ENCODE measurements around the gene F7.

DNA sequence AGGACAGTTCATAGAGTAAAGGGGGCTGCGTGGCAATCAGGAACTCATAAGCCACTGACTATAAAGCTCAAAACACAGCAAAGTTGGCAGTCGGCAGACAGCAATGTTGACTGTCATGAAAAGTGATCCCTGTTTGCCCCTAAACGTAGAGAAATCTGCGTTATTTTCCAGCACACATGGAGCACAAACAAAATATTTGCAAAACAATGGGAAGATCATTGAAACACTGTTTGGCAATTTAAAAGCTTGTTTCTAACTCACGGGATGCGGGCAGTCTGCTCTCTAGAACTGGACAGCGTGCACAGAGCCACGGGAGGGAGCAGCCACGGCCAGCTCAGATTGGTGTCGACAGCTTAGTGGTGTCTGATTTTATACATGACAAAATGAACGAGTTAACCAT lies 6.4 kb upstream of the F7 start:
- no peak for TF ChIP-seq EP300 (IDR thresholded peaks at IDR 0.05; ENCODE audit: borderline replicate concordance)
- no peak for TF ChIP-seq TAF1 (IDR thresholded peaks at IDR 0.05; ENCODE audit: low read depth)
- no peak for TF ChIP-seq YY1 (IDR thresholded peaks at IDR 0.05; ENCODE audit: low read depth)
- no peak for TF ChIP-seq TEAD4 (IDR thresholded peaks at IDR 0.05)
- TF ChIP-seq, protein P1, sequence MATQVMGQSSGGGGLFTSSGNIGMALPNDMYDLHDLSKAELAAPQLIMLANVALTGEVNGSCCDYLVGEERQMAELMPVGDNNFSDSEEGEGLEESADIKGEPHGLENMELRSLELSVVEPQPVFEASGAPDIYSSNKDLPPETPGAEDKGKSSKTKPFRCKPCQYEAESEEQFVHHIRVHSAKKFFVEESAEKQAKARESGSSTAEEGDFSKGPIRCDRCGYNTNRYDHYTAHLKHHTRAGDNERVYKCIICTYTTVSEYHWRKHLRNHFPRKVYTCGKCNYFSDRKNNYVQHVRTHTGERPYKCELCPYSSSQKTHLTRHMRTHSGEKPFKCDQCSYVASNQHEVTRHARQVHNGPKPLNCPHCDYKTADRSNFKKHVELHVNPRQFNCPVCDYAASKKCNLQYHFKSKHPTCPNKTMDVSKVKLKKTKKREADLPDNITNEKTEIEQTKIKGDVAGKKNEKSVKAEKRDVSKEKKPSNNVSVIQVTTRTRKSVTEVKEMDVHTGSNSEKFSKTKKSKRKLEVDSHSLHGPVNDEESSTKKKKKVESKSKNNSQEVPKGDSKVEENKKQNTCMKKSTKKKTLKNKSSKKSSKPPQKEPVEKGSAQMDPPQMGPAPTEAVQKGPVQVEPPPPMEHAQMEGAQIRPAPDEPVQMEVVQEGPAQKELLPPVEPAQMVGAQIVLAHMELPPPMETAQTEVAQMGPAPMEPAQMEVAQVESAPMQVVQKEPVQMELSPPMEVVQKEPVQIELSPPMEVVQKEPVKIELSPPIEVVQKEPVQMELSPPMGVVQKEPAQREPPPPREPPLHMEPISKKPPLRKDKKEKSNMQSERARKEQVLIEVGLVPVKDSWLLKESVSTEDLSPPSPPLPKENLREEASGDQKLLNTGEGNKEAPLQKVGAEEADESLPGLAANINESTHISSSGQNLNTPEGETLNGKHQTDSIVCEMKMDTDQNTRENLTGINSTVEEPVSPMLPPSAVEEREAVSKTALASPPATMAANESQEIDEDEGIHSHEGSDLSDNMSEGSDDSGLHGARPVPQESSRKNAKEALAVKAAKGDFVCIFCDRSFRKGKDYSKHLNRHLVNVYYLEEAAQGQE (IDR thresholded peaks at IDR 0.05; ENCODE audit: low read depth), result no peak
- TF ChIP-seq, protein P2, sequence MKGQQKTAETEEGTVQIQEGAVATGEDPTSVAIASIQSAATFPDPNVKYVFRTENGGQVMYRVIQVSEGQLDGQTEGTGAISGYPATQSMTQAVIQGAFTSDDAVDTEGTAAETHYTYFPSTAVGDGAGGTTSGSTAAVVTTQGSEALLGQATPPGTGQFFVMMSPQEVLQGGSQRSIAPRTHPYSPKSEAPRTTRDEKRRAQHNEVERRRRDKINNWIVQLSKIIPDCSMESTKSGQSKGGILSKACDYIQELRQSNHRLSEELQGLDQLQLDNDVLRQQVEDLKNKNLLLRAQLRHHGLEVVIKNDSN (IDR thresholded peaks at IDR 0.05), result no peak
- TF ChIP-seq NFIC (IDR thresholded peaks at IDR 0.05), result no peak
- TF ChIP-seq CEBPB (IDR thresholded peaks at IDR 0.05), result no peak
- no peak for TF ChIP-seq RAD21 (IDR thresholded peaks at IDR 0.05; ENCODE audit: low read depth)
- no peak for TF ChIP-seq CREB1 (IDR thresholded peaks at IDR 0.05; ENCODE audit: low read depth)
- TF ChIP-seq, protein P3, sequence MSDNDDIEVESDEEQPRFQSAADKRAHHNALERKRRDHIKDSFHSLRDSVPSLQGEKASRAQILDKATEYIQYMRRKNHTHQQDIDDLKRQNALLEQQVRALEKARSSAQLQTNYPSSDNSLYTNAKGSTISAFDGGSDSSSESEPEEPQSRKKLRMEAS (IDR thresholded peaks at IDR 0.05), result no peak
- TF ChIP-seq FOXM1 (IDR thresholded peaks at IDR 0.05; ENCODE audit: borderline replicate concordance, low read depth), result no peak
- no peak for TF ChIP-seq EGR1 (IDR thresholded peaks at IDR 0.05)
- no peak for TF ChIP-seq ZBTB7A (IDR thresholded peaks at IDR 0.05; ENCODE audit: low read depth)

All from Ishikawa (cell line).